ENCODE measurements around the gene TFF3. TPM values are rescaled to one million over a fixed set of nuclear protein-coding genes. Genes with fewer than 3 reads are reported as not detected.

The TFF3 gene
- polyA plus RNA-seq, 2 donors = 2.3 to 8.6 TPM

- Histone ChIP-seq H3K4me1 (ENCODE audit: control insufficient read depth in 2 of 2, insufficient read depth in 2 of 2, low read length in 1 of 2) (no peaks in the 10 kb centered on the region), H3K27me3 (ENCODE audit: control insufficient read depth in 1 of 2, insufficient read depth in 2 of 2, low read length in 2 of 2) (no peaks in the 10 kb centered on the region), H3K36me3 (ENCODE audit: control insufficient read depth in 2 of 2, insufficient read depth in 2 of 2, low read length in 1 of 2) (peaks cover 4 to 33% of the 10 kb centered on the region in 2 donors), H3K9me3 (ENCODE audit: control insufficient read depth in 2 of 2, insufficient read depth in 1 of 2, low read depth in 1 of 2, low read length in 1 of 2) (peaks cover 0 to 8% of the 10 kb centered on the region in 2 donors), H3K4me3 (ENCODE audit: low read depth in 1 of 2, low read length in 2 of 2) (no peak overlapping the region), H3K27ac (ENCODE audit: low read depth in 2 of 2, low read length in 1 of 2) (no peak overlapping the region)
- 91 to 92% methylated on average over 22 of the region's 22 CpGs for WGBS, 2 donors
These were observed 23.3 kb downstream of the TFF3 start for GRCh38 chr21:42291751-42292562.

- Histone ChIP-seq H3K36me3 (ENCODE audit: control insufficient read depth in 2 of 2, insufficient read depth in 2 of 2, low read length in 1 of 2) (peaks cover 4 to 32% of the 10 kb centered on the region in 2 donors), H3K27me3 (ENCODE audit: control insufficient read depth in 1 of 2, insufficient read depth in 2 of 2, low read length in 2 of 2) (no peaks in the 10 kb centered on the region), H3K4me3 (ENCODE audit: low read depth in 1 of 2, low read length in 2 of 2) (no peak overlapping the region), H3K9me3 (ENCODE audit: control insufficient read depth in 2 of 2, insufficient read depth in 1 of 2, low read depth in 1 of 2, low read length in 1 of 2) (peaks cover 0 to 8% of the 10 kb centered on the region in 2 donors), H3K27ac (ENCODE audit: low read depth in 2 of 2, low read length in 1 of 2) (no peak overlapping the region), H3K4me1 (ENCODE audit: control insufficient read depth in 2 of 2, insufficient read depth in 2 of 2, low read length in 1 of 2) (no peaks in the 10 kb centered on the region)
- WGBS, 2 donors = 88% methylated on average over 34 to 35 of the region's 35 CpGs
These were observed 24.0 kb downstream of the TFF3 start for GRCh38 chr21:42291003-42291750.

- Histone ChIP-seq H3K9me3 (ENCODE audit: control insufficient read depth in 2 of 2, insufficient read depth in 1 of 2, low read depth in 1 of 2, low read length in 1 of 2) (peaks cover 0 to 8% of the 10 kb centered on the region in 2 donors), H3K36me3 (ENCODE audit: control insufficient read depth in 2 of 2, insufficient read depth in 2 of 2, low read length in 1 of 2) (peaks cover 4 to 28% of the 10 kb centered on the region in 2 donors), H3K27ac (ENCODE audit: low read depth in 2 of 2, low read length in 1 of 2) (no peak overlapping the region), H3K4me3 (ENCODE audit: low read depth in 1 of 2, low read length in 2 of 2) (no peak overlapping the region), H3K27me3 (ENCODE audit: control insufficient read depth in 1 of 2, insufficient read depth in 2 of 2, low read length in 2 of 2) (no peaks in the 10 kb centered on the region), H3K4me1 (ENCODE audit: control insufficient read depth in 2 of 2, insufficient read depth in 2 of 2, low read length in 1 of 2) (no peaks in the 10 kb centered on the region)
- 41 to 62% methylated on average over 3 of the region's 3 CpGs for WGBS, 2 donors
These were observed 24.7 kb downstream of the TFF3 start for GRCh38 chr21:42290505-42290904.

- H3K27me3 ChIP-seq (ENCODE audit: control insufficient read depth in 1 of 2, insufficient read depth in 2 of 2, low read length in 2 of 2) = no peaks in the 10 kb centered on the region
- peaks cover 0 to 8% of the 10 kb centered on the region in 2 donors for H3K9me3 ChIP-seq (ENCODE audit: control insufficient read depth in 2 of 2, insufficient read depth in 1 of 2, low read depth in 1 of 2, low read length in 1 of 2)
- H3K27ac ChIP-seq (ENCODE audit: low read depth in 2 of 2, low read length in 1 of 2) = no peak overlapping the region
- H3K4me1 ChIP-seq (ENCODE audit: control insufficient read depth in 2 of 2, insufficient read depth in 2 of 2, low read length in 1 of 2) = no peaks in the 10 kb centered on the region
- H3K36me3 ChIP-seq (ENCODE audit: control insufficient read depth in 2 of 2, insufficient read depth in 2 of 2, low read length in 1 of 2) = peaks cover 4 to 28% of the 10 kb centered on the region in 2 donors
- H3K4me3 ChIP-seq (ENCODE audit: low read depth in 1 of 2, low read length in 2 of 2) = no peak overlapping the region
- WGBS, 2 donors = 89 to 91% methylated on average over 18 of the region's 18 CpGs
These were observed 25.3 kb downstream of the TFF3 start for GRCh38 chr21:42289926-42290325.

- Histone ChIP-seq H3K27me3 (ENCODE audit: control insufficient read depth in 1 of 2, insufficient read depth in 2 of 2, low read length in 2 of 2) (no peaks in the 10 kb centered on the region), H3K27ac (ENCODE audit: low read depth in 2 of 2, low read length in 1 of 2) (no peak overlapping the region), H3K4me1 (ENCODE audit: control insufficient read depth in 2 of 2, insufficient read depth in 2 of 2, low read length in 1 of 2) (no peaks in the 10 kb centered on the region), H3K36me3 (ENCODE audit: control insufficient read depth in 2 of 2, insufficient read depth in 2 of 2, low read length in 1 of 2) (peaks cover 4 to 24% of the 10 kb centered on the region in 2 donors), H3K4me3 (ENCODE audit: low read depth in 1 of 2, low read length in 2 of 2) (no peak overlapping the region), H3K9me3 (ENCODE audit: control insufficient read depth in 2 of 2, insufficient read depth in 1 of 2, low read depth in 1 of 2, low read length in 1 of 2) (peaks cover 0 to 7% of the 10 kb centered on the region in 2 donors)
- WGBS, 2 donors = 96% methylated on average over 5 of the region's 5 CpGs
These were observed 26.2 kb downstream of the TFF3 start for GRCh38 chr21:42288962-42289361.

GRCh38 chr21:42287193-42288083 lies 27.8 kb downstream of the TFF3 start:
- no peaks in the 10 kb centered on the region for H3K4me1 ChIP-seq (ENCODE audit: control insufficient read depth in 2 of 2, insufficient read depth in 2 of 2, low read length in 1 of 2)
- no peaks in the 10 kb centered on the region for H3K27me3 ChIP-seq (ENCODE audit: control insufficient read depth in 1 of 2, insufficient read depth in 2 of 2, low read length in 2 of 2)
- no peaks in the 10 kb centered on the region for H3K9me3 ChIP-seq (ENCODE audit: control insufficient read depth in 2 of 2, insufficient read depth in 1 of 2, low read depth in 1 of 2, low read length in 1 of 2)
- H3K27ac ChIP-seq (ENCODE audit: low read depth in 2 of 2, low read length in 1 of 2) = no peak overlapping the region
- H3K36me3 ChIP-seq (ENCODE audit: control insufficient read depth in 2 of 2, insufficient read depth in 2 of 2, low read length in 1 of 2) = peaks cover 4 to 17% of the 10 kb centered on the region in 2 donors
- no peak overlapping the region for H3K4me3 ChIP-seq (ENCODE audit: low read depth in 1 of 2, low read length in 2 of 2)
- 87% methylated on average over 36 of the region's 36 CpGs for WGBS, 2 donors

GRCh38 chr21:42286416-42286815 lies 28.8 kb downstream of the TFF3 start:
- H3K4me3 ChIP-seq (ENCODE audit: low read depth in 1 of 2, low read length in 2 of 2) = no peak overlapping the region
- H3K27ac ChIP-seq (ENCODE audit: low read depth in 2 of 2, low read length in 1 of 2) = no peak overlapping the region
- H3K9me3 ChIP-seq (ENCODE audit: control insufficient read depth in 2 of 2, insufficient read depth in 1 of 2, low read depth in 1 of 2, low read length in 1 of 2) = no peaks in the 10 kb centered on the region
- H3K36me3 ChIP-seq (ENCODE audit: control insufficient read depth in 2 of 2, insufficient read depth in 2 of 2, low read length in 1 of 2) = peaks cover 4 to 14% of the 10 kb centered on the region in 2 donors
- no peaks in the 10 kb centered on the region for H3K27me3 ChIP-seq (ENCODE audit: control insufficient read depth in 1 of 2, insufficient read depth in 2 of 2, low read length in 2 of 2)
- no peaks in the 10 kb centered on the region for H3K4me1 ChIP-seq (ENCODE audit: control insufficient read depth in 2 of 2, insufficient read depth in 2 of 2, low read length in 1 of 2)
- WGBS, 2 donors = 87 to 90% methylated on average over 12 of the region's 12 CpGs

- Histone ChIP-seq H3K36me3 (ENCODE audit: control insufficient read depth in 2 of 2, insufficient read depth in 2 of 2, low read length in 1 of 2) (peaks cover 1 to 9% of the 10 kb centered on the region in 2 donors), H3K4me1 (ENCODE audit: control insufficient read depth in 2 of 2, insufficient read depth in 2 of 2, low read length in 1 of 2) (no peaks in the 10 kb centered on the region), H3K27ac (ENCODE audit: low read depth in 2 of 2, low read length in 1 of 2) (no peak overlapping the region), H3K27me3 (ENCODE audit: control insufficient read depth in 1 of 2, insufficient read depth in 2 of 2, low read length in 2 of 2) (no peaks in the 10 kb centered on the region), H3K4me3 (ENCODE audit: low read depth in 1 of 2, low read length in 2 of 2) (no peak overlapping the region), H3K9me3 (ENCODE audit: control insufficient read depth in 2 of 2, insufficient read depth in 1 of 2, low read depth in 1 of 2, low read length in 1 of 2) (no peaks in the 10 kb centered on the region)
- 84 to 86% methylated on average over 13 of the region's 13 CpGs for WGBS, 2 donors
These were observed 29.5 kb downstream of the TFF3 start for GRCh38 chr21:42285569-42286245.

- Histone ChIP-seq H3K36me3 (ENCODE audit: control insufficient read depth in 2 of 2, insufficient read depth in 2 of 2, low read length in 1 of 2) (peaks cover 0 to 11% of the 10 kb centered on the region in 2 donors), H3K27ac (ENCODE audit: low read depth in 2 of 2, low read length in 1 of 2) (no peak overlapping the region), H3K4me3 (ENCODE audit: low read depth in 1 of 2, low read length in 2 of 2) (no peak overlapping the region), H3K27me3 (ENCODE audit: control insufficient read depth in 1 of 2, insufficient read depth in 2 of 2, low read length in 2 of 2) (no peaks in the 10 kb centered on the region), H3K9me3 (ENCODE audit: control insufficient read depth in 2 of 2, insufficient read depth in 1 of 2, low read depth in 1 of 2, low read length in 1 of 2) (no peaks in the 10 kb centered on the region), H3K4me1 (ENCODE audit: control insufficient read depth in 2 of 2, insufficient read depth in 2 of 2, low read length in 1 of 2) (no peaks in the 10 kb centered on the region)
- 90% methylated on average over 12 of the region's 12 CpGs for WGBS, 2 donors
These were observed 32.5 kb downstream of the TFF3 start for GRCh38 chr21:42282715-42283114.

Data from esophagus (tissue), 2 donors.